ENCODE results near the gene ERC2. TPM values are rescaled to one million over a fixed set of nuclear protein-coding genes. Genes with fewer than 3 reads are reported as not detected.

The ERC2 gene
- total and polyA plus RNA-seq, 8 donors: 1.2 to 4.8 (median 2.3) TPM

- TF ChIP-seq, protein P1, sequence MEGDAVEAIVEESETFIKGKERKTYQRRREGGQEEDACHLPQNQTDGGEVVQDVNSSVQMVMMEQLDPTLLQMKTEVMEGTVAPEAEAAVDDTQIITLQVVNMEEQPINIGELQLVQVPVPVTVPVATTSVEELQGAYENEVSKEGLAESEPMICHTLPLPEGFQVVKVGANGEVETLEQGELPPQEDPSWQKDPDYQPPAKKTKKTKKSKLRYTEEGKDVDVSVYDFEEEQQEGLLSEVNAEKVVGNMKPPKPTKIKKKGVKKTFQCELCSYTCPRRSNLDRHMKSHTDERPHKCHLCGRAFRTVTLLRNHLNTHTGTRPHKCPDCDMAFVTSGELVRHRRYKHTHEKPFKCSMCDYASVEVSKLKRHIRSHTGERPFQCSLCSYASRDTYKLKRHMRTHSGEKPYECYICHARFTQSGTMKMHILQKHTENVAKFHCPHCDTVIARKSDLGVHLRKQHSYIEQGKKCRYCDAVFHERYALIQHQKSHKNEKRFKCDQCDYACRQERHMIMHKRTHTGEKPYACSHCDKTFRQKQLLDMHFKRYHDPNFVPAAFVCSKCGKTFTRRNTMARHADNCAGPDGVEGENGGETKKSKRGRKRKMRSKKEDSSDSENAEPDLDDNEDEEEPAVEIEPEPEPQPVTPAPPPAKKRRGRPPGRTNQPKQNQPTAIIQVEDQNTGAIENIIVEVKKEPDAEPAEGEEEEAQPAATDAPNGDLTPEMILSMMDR (IDR thresholded peaks at IDR 0.05): no peak
- Histone ChIP-seq H3K4me3 (no peak overlapping the region), H3K9me3 (no peaks in the 10 kb centered on the region), H3K27me3 (no peaks in the 10 kb centered on the region), H3K4me1 (no peaks in the 10 kb centered on the region), H3K36me3 (no peaks in the 10 kb centered on the region), H3K27ac (no peak overlapping the region)
- no peak for FAIRE-seq
- no peak for DNase-seq
- no peak for ATAC-seq
- intact Hi-C loops (cut with DNase I): no loop called here
Observed at GRCh38 chr3:56410576-56410975, 57.7 kb downstream of the ERC2 start.

- DNase-seq: no peak
- intact Hi-C loops (cut with DNase I): no loop called here
- Histone ChIP-seq H3K4me1 (no peaks in the 10 kb centered on the region), H3K36me3 (no peaks in the 10 kb centered on the region), H3K4me3 (no peak overlapping the region), H3K27ac (no peak overlapping the region), H3K9me3 (no peaks in the 10 kb centered on the region), H3K27me3 (no peaks in the 10 kb centered on the region)
- no peak for FAIRE-seq
- ATAC-seq: no peak
- 90 to 95% methylated on average over 3 of the region's 3 CpGs for WGBS, 2 donors
- TF ChIP-seq, protein P1 (IDR thresholded peaks at IDR 0.05): no peak
Observed at GRCh38 chr3:56409790-56410189, 58.5 kb downstream of the ERC2 start.

DNA sequence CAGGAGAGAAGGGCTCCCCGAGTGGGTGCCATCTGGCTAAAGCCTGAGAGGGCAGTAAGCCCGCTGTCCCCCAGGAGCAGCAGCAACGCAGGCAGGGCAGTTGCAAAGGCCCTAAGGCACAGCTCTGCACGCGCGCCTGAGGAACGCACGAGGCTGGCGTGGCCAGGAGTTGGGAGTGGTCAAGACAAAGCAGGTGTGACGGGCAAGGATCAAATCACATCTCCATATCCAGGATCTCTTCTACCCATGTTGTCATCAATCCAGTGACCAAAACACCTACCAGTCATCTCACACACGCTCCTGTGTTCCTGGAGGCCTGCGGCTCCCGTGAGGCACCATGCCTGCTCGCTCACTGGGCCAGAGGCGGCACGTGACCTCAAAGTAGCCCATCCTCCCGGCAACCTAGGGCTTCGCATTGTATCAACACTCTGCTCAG lies 59.5 kb downstream of the ERC2 start:
- TF ChIP-seq, protein P1 (IDR thresholded peaks at IDR 0.05): no peak
- H3K27me3 ChIP-seq: no peaks in the 10 kb centered on the region
- FAIRE-seq (no peak), DNase-seq (no peak), ATAC-seq (no peak)
- no peaks in the 10 kb centered on the region for H3K9me3 ChIP-seq
- H3K27ac ChIP-seq: no peak overlapping the region
- intact Hi-C loops (cut with DNase I): no loop called here
- H3K4me1 ChIP-seq: no peaks in the 10 kb centered on the region
- no peak overlapping the region for H3K4me3 ChIP-seq
- H3K36me3 ChIP-seq: no peaks in the 10 kb centered on the region
- 93 to 95% methylated on average over 18 of the region's 18 CpGs for WGBS, 2 donors

GRCh38 chr3:56406826-56407515 lies 61.3 kb downstream of the ERC2 start:
- Histone ChIP-seq H3K4me1 (no peaks in the 10 kb centered on the region), H3K27ac (no peak overlapping the region), H3K36me3 (no peaks in the 10 kb centered on the region), H3K9me3 (no peaks in the 10 kb centered on the region), H3K27me3 (no peaks in the 10 kb centered on the region), H3K4me3 (no peak overlapping the region)
- TF ChIP-seq, protein P1 (IDR thresholded peaks at IDR 0.05): no peak
- ATAC-seq (no peak), FAIRE-seq (no peak), DNase-seq (no peak)
- WGBS, 2 donors: 90 to 94% methylated on average over 4 of the region's 4 CpGs
- intact Hi-C loops (cut with DNase I): no loop called here

DNA sequence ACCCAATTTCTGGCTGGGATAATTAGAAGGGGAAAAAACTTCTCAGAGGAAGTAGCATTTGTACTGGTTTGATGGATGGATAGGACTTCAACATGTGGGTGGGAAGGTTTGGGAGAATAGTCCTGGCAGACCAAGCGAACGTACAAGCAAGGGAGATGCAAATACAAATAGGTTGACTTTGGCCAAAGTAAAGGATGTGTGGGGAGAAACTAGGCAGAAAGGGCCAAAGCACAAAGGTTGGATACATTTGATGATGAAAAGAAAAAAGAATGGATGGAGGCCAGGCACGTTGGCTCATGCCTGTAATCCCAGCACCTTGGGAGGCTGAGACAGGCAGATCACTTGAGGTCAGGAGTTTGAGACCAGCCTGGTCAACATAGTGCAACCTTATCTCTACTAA lies 63.4 kb downstream of the ERC2 start:
- ATAC-seq (no peak), FAIRE-seq (no peak), DNase-seq (no peak)
- H3K9me3 ChIP-seq: no peaks in the 10 kb centered on the region
- 87 to 96% methylated on average over 3 of the region's 3 CpGs for WGBS, 2 donors
- H3K27me3 ChIP-seq: no peaks in the 10 kb centered on the region
- no peak overlapping the region for H3K27ac ChIP-seq
- no peak overlapping the region for H3K4me3 ChIP-seq
- H3K36me3 ChIP-seq: no peaks in the 10 kb centered on the region
- no peaks in the 10 kb centered on the region for H3K4me1 ChIP-seq
- intact Hi-C loops (cut with DNase I): no loop called here
- TF ChIP-seq, protein P1 (IDR thresholded peaks at IDR 0.05): no peak
